ENCODE results near the gene CARS2. TPM values are rescaled to one million over a fixed set of nuclear protein-coding genes. Genes with fewer than 3 reads are reported as not detected.

The CARS2 gene
- total RNA-seq, 1 donor from 2014 or later: 81.5 TPM

DNA sequence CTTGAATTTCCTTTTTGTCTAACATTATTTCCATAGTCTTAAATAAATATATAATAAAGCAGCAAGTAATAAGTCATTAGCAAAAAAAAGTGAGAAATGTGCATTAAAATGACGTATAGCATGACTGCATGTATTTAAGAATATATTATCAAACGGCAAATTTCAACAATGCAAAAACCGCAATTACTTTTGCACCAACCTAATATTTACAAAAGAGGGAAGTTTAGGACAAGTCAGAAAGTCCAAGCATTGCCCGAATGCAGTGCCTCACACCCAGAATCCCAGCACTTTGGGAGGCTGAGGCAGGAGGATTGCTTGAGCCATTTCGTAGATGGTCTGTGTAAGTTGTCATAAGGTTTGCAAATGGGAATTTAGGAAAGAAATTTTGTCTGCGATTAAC lies 100.8 kb downstream of the CARS2 start:
- peaks cover 8% of the 10 kb centered on the region for H3K36me3 Mint-ChIP-seq (ENCODE audit: low read depth)
- DNase-seq (ENCODE audit: low read depth, low spot score): no peak
- TF ChIP-seq CTCF (conservative IDR thresholded peaks at IDR 0.05): no peak
- H3K27ac Mint-ChIP-seq (ENCODE audit: unreplicated experiment): no peak overlapping the region
- H3K4me1 Mint-ChIP-seq: peaks cover 7% of the 10 kb centered on the region
- H3K9me3 Mint-ChIP-seq: peaks cover 7% of the 10 kb centered on the region
- peaks cover under 1% of the 10 kb centered on the region for H3K27me3 Mint-ChIP-seq (ENCODE audit: low read depth)
- H3K4me3 Mint-ChIP-seq: no peak overlapping the region

GRCh38 chr13:110600980-110601379 lies 104.9 kb downstream of the CARS2 start:
- DNase-seq (ENCODE audit: low read depth, low spot score): no peak
- Mint-ChIP-seq H3K27ac (ENCODE audit: unreplicated experiment) (no peak overlapping the region), H3K27me3 (ENCODE audit: low read depth) (no peaks in the 10 kb centered on the region)

GRCh38 chr13:110600261-110600819 lies 105.6 kb downstream of the CARS2 start:
- Mint-ChIP-seq H3K27ac (ENCODE audit: unreplicated experiment) (peak overlapping the region; percentile 57), H3K27me3 (ENCODE audit: low read depth) (no peaks in the 10 kb centered on the region), H3K4me1 (peaks cover 19% of the 10 kb centered on the region), H3K9me3 (peaks cover 5% of the 10 kb centered on the region), H3K36me3 (ENCODE audit: low read depth) (peaks cover 3% of the 10 kb centered on the region), H3K4me3 (no peak overlapping the region)
- no peak for TF ChIP-seq CTCF (conservative IDR thresholded peaks at IDR 0.05)
- DNase-seq (ENCODE audit: low read depth, low spot score): no peak

More at GRCh38 chr13:110600980-110601379, 104.9 kb downstream of the CARS2 start:
- Mint-ChIP-seq H3K36me3 (ENCODE audit: low read depth) (peaks cover 3% of the 10 kb centered on the region), H3K9me3 (peaks cover 5% of the 10 kb centered on the region), H3K4me3 (no peak overlapping the region), H3K4me1 (peaks cover 19% of the 10 kb centered on the region)
- TF ChIP-seq CTCF (conservative IDR thresholded peaks at IDR 0.05): no peak

DNA sequence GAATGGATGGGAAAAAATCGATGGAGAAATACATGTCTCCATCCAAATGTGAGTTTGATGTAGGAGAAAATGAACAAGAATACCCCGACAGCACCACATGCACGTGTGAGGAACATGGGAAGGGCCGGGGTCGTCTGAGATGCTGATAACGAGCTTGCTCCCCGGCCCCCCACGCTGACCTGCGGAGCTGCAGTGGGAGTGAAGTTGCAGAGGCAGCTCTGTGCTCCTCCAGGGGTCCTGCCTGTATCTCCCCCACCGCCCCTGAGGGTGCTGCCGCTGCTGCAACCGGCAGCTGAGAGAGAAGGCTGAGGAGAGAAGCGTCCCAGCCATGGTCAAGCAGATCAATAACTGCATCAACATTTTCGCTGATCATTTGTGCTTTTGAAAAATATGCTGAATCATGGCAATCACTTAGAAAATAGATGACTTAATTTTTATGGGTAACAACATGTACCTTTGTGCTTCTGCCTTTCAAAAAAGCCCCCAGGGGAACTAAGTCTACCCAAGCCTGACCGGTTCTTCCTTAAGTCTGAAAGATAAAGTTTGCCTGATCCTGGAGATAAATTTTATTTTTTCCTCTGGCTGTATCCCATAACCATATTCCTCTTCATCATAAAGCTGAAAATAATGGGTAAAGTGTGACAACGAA lies 108.8 kb downstream of the CARS2 start:
- Mint-ChIP-seq H3K27ac (ENCODE audit: unreplicated experiment) (peak overlapping the region; percentile 23), H3K9me3 (no peaks in the 10 kb centered on the region), H3K27me3 (ENCODE audit: low read depth) (no peaks in the 10 kb centered on the region), H3K4me1 (peaks cover 19% of the 10 kb centered on the region), H3K4me3 (no peak overlapping the region), H3K36me3 (ENCODE audit: low read depth) (no peaks in the 10 kb centered on the region)
- TF ChIP-seq CTCF (conservative IDR thresholded peaks at IDR 0.05): no peak
- no peak for DNase-seq (ENCODE audit: low read depth, low spot score)

- H3K27ac Mint-ChIP-seq (ENCODE audit: unreplicated experiment): no peak overlapping the region
- H3K4me3 Mint-ChIP-seq: no peak overlapping the region
- DNase-seq (ENCODE audit: low read depth, low spot score): no peak
- TF ChIP-seq CTCF (conservative IDR thresholded peaks at IDR 0.05): peak; percentile 75
- H3K36me3 Mint-ChIP-seq (ENCODE audit: low read depth): no peaks in the 10 kb centered on the region
- H3K27me3 Mint-ChIP-seq (ENCODE audit: low read depth): no peaks in the 10 kb centered on the region
- no peaks in the 10 kb centered on the region for H3K9me3 Mint-ChIP-seq
- peaks cover 12% of the 10 kb centered on the region for H3K4me1 Mint-ChIP-seq
Observed at GRCh38 chr13:110593430-110594130, 112.3 kb downstream of the CARS2 start.
